ENCODE measurements around the gene CCNE1.

Gene CCNE1

DNA sequence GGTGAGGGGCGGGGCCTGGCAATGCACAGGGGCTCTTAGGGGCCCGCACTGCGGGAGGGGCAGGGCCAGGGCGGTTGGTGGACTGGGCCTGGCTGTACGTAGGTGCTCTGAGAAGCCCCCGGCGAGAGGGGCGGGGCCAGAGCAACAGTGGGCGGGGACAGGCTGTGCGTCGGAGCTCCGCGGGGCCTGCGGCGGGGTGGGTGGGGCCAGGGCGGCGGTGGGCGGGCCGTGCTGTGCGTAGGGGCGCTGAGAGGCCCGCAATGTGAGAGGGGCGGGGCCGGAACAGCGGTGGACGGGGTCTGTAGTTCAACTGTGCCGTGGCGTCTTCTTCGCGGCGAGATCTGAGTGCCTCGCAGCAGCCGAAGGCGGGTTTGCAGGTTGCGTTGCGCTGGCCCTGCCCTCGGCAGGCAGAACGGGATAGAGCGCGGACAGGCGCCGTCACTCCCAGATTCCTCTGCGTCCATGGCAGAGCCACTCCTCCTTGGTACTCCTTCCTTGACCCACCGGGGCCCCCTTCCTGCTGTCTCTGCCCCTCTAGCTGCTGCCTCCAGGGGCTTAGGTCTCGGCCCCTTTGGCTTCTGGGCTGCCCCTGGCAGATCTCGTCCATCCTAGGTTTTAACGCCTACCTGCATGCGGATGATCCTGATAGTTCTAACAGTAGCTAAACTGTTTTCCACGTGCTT lies 33.2 kb downstream of the CCNE1 start:
- DNase-seq (ENCODE audit: low read depth), result peak; percentile 95

GRCh38 chr19:29845574-29846176 lies 33.9 kb downstream of the CCNE1 start:
- DNase-seq (ENCODE audit: low read depth), result no peak

- no peak for DNase-seq (ENCODE audit: low read depth)
These were observed 37.4 kb downstream of the CCNE1 start for GRCh38 chr19:29849208-29849607.

DNA sequence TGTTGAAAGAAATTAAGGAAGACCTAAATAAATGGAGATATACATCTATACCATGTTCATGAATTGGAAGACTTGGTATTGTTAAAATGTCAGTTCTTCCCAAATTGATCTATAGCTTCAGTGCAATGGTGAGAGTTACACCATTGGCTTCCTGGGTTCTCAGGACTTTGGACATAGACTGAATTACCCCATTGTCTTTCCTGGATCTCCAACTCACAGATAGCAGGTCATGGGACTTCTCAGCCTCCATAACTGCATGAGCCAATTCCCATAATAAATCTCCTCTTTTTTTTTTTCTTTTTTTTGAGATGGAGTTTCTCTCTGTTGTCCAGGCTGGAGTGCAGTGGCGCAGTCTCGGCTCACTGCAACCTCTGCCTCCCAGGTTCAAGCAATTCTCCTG lies 38.7 kb downstream of the CCNE1 start:
- DNase-seq (ENCODE audit: low read depth), result no peak

- DNase-seq (ENCODE audit: low read depth), result no peak
These were observed 40.2 kb downstream of the CCNE1 start for GRCh38 chr19:29851769-29852521.

- DNase-seq (ENCODE audit: low read depth), result no peak
These were observed 42.2 kb downstream of the CCNE1 start for GRCh38 chr19:29854033-29854432.

DNA sequence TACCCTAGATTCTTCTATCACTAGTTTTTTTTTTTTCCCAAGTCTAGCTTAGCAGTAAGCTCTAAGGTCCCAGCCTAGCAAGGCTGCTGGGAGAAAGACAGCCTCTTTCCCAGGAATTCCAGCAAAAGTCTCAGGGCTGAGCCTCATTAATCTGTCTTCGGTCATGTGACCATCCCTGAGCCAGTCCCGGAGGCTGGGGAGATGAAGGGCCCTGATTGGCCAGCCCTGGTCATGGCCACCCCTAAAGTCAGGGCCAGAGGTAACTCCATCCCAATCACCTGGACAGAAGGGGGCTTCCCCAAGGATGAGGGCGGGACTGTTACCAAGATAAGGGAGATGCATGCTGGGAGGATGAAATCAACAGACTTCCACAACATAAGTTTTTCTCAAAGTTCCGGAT lies 43.3 kb downstream of the CCNE1 start:
- DNase-seq (ENCODE audit: low read depth), result no peak

DNA sequence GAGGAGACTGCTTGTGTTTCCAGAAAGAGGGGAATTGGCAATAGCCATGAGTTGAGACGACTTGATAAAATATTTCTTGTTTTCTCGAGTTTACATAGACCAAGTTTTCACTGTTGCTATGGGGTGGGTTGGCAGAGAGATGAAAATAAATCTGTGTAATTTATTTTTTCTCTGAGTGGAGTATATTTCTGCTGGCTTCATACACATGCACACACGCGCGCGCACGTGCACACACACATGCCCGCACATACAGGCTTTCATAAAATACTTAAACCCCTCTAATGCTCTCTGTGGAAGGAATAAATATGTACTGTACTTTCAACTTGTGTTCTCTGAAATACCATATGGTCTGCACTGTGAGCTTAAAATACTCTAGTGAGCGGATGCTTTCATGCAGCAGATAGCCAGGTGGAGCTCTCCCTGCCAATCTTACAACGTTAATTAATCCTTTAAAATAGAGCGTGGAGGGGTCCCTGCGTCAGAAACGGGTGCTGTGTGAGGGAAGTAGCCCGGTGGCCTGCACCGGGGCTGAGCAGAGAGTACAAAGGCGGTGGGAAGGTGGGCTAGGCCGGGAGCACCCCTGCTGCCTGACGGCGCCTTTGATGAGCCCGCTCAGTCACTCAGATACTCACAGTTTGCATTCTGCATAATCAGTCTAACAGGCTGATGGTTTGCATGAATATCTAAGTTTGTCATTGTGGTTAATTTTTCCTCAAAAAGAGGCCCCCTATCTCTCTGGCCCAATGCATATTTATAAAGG lies 44.1 kb downstream of the CCNE1 start:
- DNase-seq (ENCODE audit: low read depth), result no peak

DNA sequence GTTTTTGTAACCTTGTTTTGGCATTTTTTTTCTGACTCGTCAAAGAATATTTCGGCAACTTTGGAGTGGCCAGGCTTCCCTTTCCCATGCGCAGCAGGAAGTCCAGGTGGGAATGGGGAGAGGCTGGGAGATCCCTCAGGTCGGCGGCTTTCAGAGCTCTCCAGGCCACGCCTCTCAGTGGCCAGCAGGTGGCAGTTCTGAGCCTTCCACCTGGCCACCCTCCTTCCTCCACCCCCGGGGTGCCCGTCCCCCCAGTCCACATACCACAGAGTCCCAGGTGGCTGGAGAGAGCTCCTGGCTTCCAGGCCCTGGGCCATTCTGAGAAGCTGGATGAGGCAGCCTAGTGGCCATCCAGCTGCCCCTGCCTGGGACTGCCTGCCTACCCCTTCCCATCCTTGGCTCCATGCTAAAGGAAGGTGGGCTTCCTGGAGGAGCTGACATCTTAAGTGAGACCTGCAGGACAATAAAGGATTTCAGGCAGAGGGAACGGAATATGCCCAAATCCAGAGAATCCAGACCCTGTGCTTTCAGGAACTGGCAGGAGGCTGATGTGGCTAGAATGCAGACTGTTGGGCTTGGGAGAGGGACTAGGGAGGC lies 46.3 kb downstream of the CCNE1 start:
- DNase-seq (ENCODE audit: low read depth), result no peak

GRCh38 chr19:29858621-29859020 lies 46.8 kb downstream of the CCNE1 start:
- DNase-seq (ENCODE audit: low read depth), result no peak

DNA sequence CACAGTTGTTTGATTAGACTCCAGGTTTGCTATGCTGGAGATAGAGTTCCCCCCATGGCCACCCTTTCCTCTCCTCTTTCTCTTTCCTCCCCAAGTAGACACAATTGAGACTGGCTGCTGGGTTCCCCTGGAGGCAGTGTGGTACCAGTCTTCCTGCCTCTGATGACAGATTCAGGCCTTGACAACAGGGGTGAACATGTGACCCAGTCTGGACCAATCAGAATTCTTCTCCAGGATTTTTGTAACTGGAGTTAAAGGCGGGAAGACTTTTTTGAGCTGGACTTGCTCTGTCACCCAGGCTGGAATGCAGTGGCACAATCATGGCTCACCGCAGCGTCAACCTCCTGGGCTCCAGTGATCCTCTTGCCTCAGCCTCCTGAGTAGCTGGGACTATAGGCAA lies 48.7 kb downstream of the CCNE1 start:
- no peak for DNase-seq (ENCODE audit: low read depth)

DNA sequence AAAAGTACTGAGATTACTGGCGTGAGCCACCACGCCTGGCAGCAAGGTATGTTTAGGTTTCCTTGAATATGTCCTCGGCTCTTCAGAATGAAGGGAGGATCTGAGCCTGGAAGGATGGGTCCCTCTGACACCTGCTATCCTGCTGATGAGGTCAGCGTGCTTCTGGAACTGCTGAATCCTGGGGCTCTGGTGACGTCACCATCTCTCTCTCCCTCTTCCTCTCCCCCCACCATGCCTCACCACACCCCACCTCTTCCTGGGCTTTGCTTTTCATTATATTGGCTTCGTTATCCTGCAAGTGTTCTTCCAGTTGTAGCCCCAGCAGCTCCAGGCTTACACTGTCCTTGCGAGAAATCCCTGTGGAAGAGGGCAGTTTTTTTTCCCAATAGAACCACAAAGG lies 49.8 kb downstream of the CCNE1 start:
- no peak for DNase-seq (ENCODE audit: low read depth)

DNA sequence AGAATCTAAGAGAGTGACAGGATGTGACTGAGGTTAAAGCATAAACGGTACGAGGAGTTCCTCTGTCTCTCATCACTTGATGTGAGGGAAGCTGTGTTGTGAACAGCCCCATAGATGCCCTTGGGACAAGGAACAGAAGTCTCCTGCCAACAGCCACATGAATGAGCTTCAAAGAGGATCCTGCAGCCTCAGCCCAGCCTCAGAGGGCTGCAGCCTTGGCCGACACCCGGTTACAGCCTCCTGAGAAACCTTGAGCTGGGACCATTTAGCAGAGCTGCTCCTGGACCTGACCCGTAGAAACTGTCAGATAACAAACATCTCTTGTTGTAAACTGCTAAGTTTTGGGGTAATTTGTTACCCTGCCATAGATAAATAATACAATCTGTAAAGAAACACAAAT lies 54.2 kb downstream of the CCNE1 start:
- DNase-seq (ENCODE audit: low read depth), result no peak

GRCh38 chr19:29867984-29868383 lies 56.2 kb downstream of the CCNE1 start:
- DNase-seq (ENCODE audit: low read depth), result no peak

DNA sequence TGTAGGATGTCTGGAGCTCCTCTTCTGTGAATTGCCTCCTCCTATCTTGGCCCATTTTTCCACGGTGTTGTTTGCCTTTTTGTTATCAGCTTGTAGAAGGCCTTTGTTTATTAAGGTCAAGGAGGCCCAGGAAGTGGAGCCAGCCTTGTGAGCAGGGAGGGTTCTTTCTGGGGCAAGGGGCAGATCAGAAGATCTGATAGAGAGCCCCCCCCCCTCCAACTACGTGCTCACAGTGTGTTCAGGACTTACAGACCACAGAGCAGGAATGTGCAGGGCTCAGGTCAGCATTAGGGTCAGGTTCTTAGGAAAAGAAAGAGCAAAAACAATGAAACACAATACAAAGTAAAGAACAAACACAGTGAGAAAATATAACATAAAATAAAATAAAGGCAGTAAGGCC lies 59.4 kb downstream of the CCNE1 start:
- no peak for DNase-seq (ENCODE audit: low read depth)

- no peak for DNase-seq (ENCODE audit: low read depth)
These were observed 60.5 kb downstream of the CCNE1 start for GRCh38 chr19:29872224-29872731.

GRCh38 chr19:29873024-29873800 lies 61.4 kb downstream of the CCNE1 start:
- DNase-seq (ENCODE audit: low read depth), result peak; percentile 52

Measured in activated gamma-delta T cell treated with anti-CD3 and anti-CD28 coated beads, Interleukin-2, amount 50 U/mL, for 16 hours (primary cell).